Measurements from ENCODE around the gene CADPS2.

Gene CADPS2

GRCh38 chr7:122369756-122370155 lies 516.5 kb downstream of the CADPS2 start:
- no peak for DNase-seq (ENCODE audit: low read depth)

- no peak for DNase-seq (ENCODE audit: low read depth)
Measured at GRCh38 chr7:122364761-122365280, 521.4 kb downstream of the CADPS2 start.

- no peak for DNase-seq (ENCODE audit: low read depth)
Measured at GRCh38 chr7:122363144-122363543, 523.1 kb downstream of the CADPS2 start.

GRCh38 chr7:122362473-122362872 lies 523.8 kb downstream of the CADPS2 start:
- no peak for DNase-seq (ENCODE audit: low read depth)

GRCh38 chr7:122354656-122355055 lies 531.6 kb downstream of the CADPS2 start:
- no peak for DNase-seq (ENCODE audit: low read depth)

GRCh38 chr7:122352454-122352853 lies 533.8 kb downstream of the CADPS2 start:
- DNase-seq (ENCODE audit: low read depth) = no peak

- no peak for DNase-seq (ENCODE audit: low read depth)
Measured at GRCh38 chr7:122350701-122351100, 535.6 kb downstream of the CADPS2 start.

- DNase-seq (ENCODE audit: low read depth) = no peak
Measured at GRCh38 chr7:122344303-122344620, 542.0 kb downstream of the CADPS2 start.

- DNase-seq (ENCODE audit: low read depth) = no peak
Measured at GRCh38 chr7:122343601-122344302, 542.5 kb downstream of the CADPS2 start.

- DNase-seq (ENCODE audit: low read depth) = no peak
Measured at GRCh38 chr7:122340427-122340826, 545.8 kb downstream of the CADPS2 start.

GRCh38 chr7:122339145-122339904 lies 546.9 kb downstream of the CADPS2 start:
- no peak for DNase-seq (ENCODE audit: low read depth)

GRCh38 chr7:122337011-122337410 lies 549.2 kb downstream of the CADPS2 start:
- DNase-seq (ENCODE audit: low read depth) = no peak

GRCh38 chr7:122329145-122329802 lies 557.0 kb downstream of the CADPS2 start:
- no peak for DNase-seq (ENCODE audit: low read depth)

GRCh38 chr7:122327969-122328368 lies 558.3 kb downstream of the CADPS2 start:
- DNase-seq (ENCODE audit: low read depth) = no peak

GRCh38 chr7:122316467-122317388 lies 569.5 kb downstream of the CADPS2 start:
- DNase-seq (ENCODE audit: low read depth) = no peak

GRCh38 chr7:122315507-122316466 lies 570.5 kb downstream of the CADPS2 start:
- DNase-seq (ENCODE audit: low read depth) = no peak

- no peak for DNase-seq (ENCODE audit: low read depth)
Measured at GRCh38 chr7:122314284-122314683, 572.0 kb downstream of the CADPS2 start.

GRCh38 chr7:122312789-122313188 lies 573.5 kb downstream of the CADPS2 start:
- DNase-seq (ENCODE audit: low read depth) = no peak

GRCh38 chr7:122311734-122312450 lies 574.4 kb downstream of the CADPS2 start:
- no peak for DNase-seq (ENCODE audit: low read depth)

All from non-pigmented ciliary epithelial cell (primary cell).